ENCODE measurements around the gene BHMT.

DNA sequence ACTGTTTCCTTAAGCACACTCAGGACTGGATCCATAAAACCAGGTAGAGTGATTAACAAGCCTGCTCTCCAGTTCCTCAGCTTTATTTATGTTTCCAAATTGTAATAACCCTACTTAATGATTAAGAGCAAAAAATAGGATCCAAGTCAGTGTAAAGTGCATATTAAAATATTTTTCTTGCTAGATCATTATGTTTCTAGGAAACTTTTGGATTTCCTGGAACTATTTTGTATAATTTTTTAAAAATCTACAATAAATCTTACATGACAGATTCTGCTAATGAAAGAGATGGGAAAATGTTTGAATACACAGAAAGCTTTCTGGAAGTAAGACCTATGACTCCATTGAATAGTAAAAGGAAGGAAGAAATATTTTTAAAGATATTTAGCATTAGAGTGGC is 35.5 kb downstream of the BHMT start:
- TF ChIP-seq, protein P1, sequence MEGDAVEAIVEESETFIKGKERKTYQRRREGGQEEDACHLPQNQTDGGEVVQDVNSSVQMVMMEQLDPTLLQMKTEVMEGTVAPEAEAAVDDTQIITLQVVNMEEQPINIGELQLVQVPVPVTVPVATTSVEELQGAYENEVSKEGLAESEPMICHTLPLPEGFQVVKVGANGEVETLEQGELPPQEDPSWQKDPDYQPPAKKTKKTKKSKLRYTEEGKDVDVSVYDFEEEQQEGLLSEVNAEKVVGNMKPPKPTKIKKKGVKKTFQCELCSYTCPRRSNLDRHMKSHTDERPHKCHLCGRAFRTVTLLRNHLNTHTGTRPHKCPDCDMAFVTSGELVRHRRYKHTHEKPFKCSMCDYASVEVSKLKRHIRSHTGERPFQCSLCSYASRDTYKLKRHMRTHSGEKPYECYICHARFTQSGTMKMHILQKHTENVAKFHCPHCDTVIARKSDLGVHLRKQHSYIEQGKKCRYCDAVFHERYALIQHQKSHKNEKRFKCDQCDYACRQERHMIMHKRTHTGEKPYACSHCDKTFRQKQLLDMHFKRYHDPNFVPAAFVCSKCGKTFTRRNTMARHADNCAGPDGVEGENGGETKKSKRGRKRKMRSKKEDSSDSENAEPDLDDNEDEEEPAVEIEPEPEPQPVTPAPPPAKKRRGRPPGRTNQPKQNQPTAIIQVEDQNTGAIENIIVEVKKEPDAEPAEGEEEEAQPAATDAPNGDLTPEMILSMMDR (IDR thresholded peaks at IDR 0.05), result no peak
- TF ChIP-seq POLR2A (IDR thresholded peaks at IDR 0.05), result no peak

All from lower leg skin (tissue), 3 donors.